HG02870 (cell line): ENCODE data around the gene C2orf81.
A peak's percentile ranks its signal among the peaks of the same experiment; 100 is the strongest.

Experiments used
- ATAC-seq: cut with Tn5 transposase; IDR thresholded peaks from one replicate; pipeline ENCODE4 v1.9.1; 2021; ENCODE audit warnings: mild to moderate bottlenecking, moderate library complexity; ENCODE audit not compliant: unreplicated experiment

Gene C2orf81

GRCh38 chr2:74391580-74392448, 29.6 kb downstream of the C2orf81 start:
- ATAC-seq = peak; percentile 58

GRCh38 chr2:74391209-74391579, 30.2 kb downstream of the C2orf81 start:
- no peak for ATAC-seq

GRCh38 chr2:74390606-74391005, 30.8 kb downstream of the C2orf81 start:
- no peak for ATAC-seq

- ATAC-seq = no peak
Observed at GRCh38 chr2:74387346-74387745, 34.1 kb downstream of the C2orf81 start.

GRCh38 chr2:74385396-74385795, 36.0 kb downstream of the C2orf81 start:
- no peak for ATAC-seq

GRCh38 chr2:74384051-74384450, 37.4 kb downstream of the C2orf81 start:
- ATAC-seq = no peak

GRCh38 chr2:74383254-74383653, 38.2 kb downstream of the C2orf81 start:
- ATAC-seq = no peak

- no peak for ATAC-seq
Observed at GRCh38 chr2:74381751-74382150, 39.7 kb downstream of the C2orf81 start.

- no peak for ATAC-seq
Observed at GRCh38 chr2:74379851-74380789, 41.3 kb downstream of the C2orf81 start, which contains the start of gene DCTN1. TSS of gene DCTN1 (minus strand) at chr2:74380311. CDS start at chr2:74380037, 274 bp downstream.

- ATAC-seq = no peak
Observed at GRCh38 chr2:74378007-74378406, 43.4 kb downstream of the C2orf81 start.

GRCh38 chr2:74375838-74376237, 45.6 kb downstream of the C2orf81 start:
- ATAC-seq = no peak

GRCh38 chr2:74374509-74375205, 46.8 kb downstream of the C2orf81 start:
- no peak for ATAC-seq

- no peak for ATAC-seq
Observed at GRCh38 chr2:74373985-74374384, 47.4 kb downstream of the C2orf81 start.

- ATAC-seq = no peak
Observed at GRCh38 chr2:74373221-74373676, 48.2 kb downstream of the C2orf81 start.

GRCh38 chr2:74372674-74373073, 48.7 kb downstream of the C2orf81 start:
- no peak for ATAC-seq

GRCh38 chr2:74371421-74371820, 50.0 kb downstream of the C2orf81 start:
- no peak for ATAC-seq

GRCh38 chr2:74369976-74370375, 51.4 kb downstream of the C2orf81 start:
- ATAC-seq = no peak

GRCh38 chr2:74368499-74368898, 52.9 kb downstream of the C2orf81 start:
- no peak for ATAC-seq

- no peak for ATAC-seq
Observed at GRCh38 chr2:74367789-74368188, 53.6 kb downstream of the C2orf81 start.

- ATAC-seq = no peak
Observed at GRCh38 chr2:74366036-74366435, 55.4 kb downstream of the C2orf81 start.
